KOPT-K1 (cell line): Measurements from ENCODE around the gene PRAMEF12.
"Not testable (repeated sequence)": the region's sequence is repeated elsewhere in the genome, so short reads cannot be mapped to it uniquely, and the experiment has no call there.

Source experiments
- H3K27ac ChIP-seq: fragments of 200-600 bp; sonication (generic); 2 replicates; pipeline ENCODE4 v1.5.1; 2016; ENCODE audit warnings: antibody characterized with exemption, mild to moderate bottlenecking, low read depth, low read length; ENCODE audit not compliant: poor library complexity, severe bottlenecking
- H3K36me3 ChIP-seq: fragments of 200-600 bp; sonication (generic); 2 replicates; pipeline ENCODE4 v1.5.1; 2017; ENCODE audit warnings: antibody characterized with exemption, mild to moderate bottlenecking, low read length, moderate library complexity; ENCODE audit not compliant: insufficient read depth
- H3K9me3 ChIP-seq: fragments of 200-600 bp; sonication (generic); 2 replicates; pipeline ENCODE4 v1.5.1; 2017; ENCODE audit warnings: antibody characterized with exemption, low read length, mild to moderate bottlenecking; ENCODE audit not compliant: insufficient read depth, poor library complexity, severe bottlenecking

Gene PRAMEF12

DNA sequence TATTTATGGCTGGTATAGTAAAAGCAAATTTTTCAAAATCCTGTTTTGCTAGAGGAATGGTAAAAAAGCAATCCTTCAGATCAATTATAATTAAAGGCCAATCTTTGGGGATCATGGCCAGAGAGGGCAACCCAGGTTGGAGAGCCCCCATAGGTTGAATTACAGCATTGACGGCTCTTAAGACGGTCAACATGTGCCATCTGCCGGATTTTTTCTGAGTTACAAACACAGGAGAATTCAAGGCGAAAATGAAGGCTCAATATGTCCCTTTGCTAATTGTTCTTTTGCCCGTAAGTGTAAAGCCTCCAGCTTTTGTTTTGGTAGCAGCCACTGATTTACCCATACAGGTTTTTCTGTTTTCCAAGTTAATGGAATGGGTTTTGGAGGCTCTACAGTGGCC lies 8.0 kb downstream of the PRAMEF12 start:
- not testable (repeated sequence) for H3K36me3 ChIP-seq
- H3K9me3 ChIP-seq = peaks cover 17% of the 10 kb centered on the region

DNA sequence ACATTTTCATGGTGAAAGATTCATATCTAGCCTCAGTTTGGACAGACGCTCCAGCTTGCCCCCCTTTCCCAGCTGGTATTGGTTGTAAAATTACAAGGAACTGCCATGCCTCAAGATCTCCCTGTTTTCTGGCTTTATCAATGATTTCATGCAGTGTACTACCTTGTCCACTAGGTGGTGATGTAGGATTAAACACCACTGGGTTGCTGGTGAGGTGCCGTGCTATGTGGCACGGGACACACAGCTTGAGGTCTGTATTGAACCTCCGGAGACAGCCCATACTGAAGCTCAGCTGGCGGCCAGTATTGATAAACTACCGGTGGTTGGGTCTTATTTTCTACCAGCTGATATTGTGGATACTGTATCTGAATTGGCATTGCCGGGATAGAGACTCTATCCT lies 10.2 kb downstream of the PRAMEF12 start:
- H3K9me3 ChIP-seq = peaks cover 17% of the 10 kb centered on the region
- not testable (repeated sequence) for H3K36me3 ChIP-seq, H3K27ac ChIP-seq

More for the DNA sequence above, 8.0 kb downstream of the PRAMEF12 start:
- H3K27ac ChIP-seq = not testable (repeated sequence)

DNA sequence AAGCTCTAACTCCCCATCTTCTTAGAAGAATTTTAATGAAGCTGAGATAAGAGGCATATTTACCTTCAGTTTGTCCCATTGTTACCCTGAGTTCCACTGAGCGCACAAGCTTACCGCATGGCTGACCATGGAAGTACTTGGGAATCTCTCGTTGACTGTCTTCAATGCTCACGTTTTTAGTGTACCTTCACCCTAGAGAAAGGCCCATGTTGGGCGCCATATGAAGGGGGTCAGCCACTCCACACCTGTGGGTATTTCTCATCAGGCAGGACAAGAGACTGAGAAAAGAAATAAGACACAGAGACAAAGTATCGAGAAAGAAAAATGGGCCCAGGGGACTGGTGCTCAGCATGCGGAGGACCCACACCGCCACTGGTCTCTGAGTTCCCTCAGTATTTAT lies 11.2 kb downstream of the PRAMEF12 start:
- H3K9me3 ChIP-seq = peaks cover 17% of the 10 kb centered on the region
- H3K27ac ChIP-seq, H3K36me3 ChIP-seq: not testable (repeated sequence)

DNA sequence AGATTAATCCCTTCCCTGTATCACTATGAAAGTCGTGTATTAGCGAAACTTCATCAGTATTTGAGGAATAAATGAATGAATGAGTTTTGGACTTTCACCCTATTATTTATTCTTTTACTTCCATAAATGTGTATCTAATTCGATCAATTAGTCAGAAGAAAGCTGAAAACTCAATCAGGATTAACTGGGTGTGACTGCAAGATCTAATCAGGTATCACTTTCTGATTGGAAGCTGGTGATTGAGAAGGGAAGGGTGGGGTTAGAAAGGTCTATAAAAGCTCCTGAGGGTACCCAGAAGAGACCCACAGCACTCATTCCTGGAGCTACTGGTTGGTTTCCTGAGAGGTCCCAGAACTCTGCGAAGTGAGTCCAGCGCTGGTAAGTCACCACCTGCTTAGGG lies 17.6 kb downstream of the PRAMEF12 start, which contains the start of gene PRAMEF1:
TSS of gene PRAMEF1 (plus strand) at position 301 of the 400 bp plus-strand sequence. CDS start 1,831 bp downstream, outside the sequence.
- H3K27ac ChIP-seq, H3K36me3 ChIP-seq, H3K9me3 ChIP-seq: not testable (repeated sequence)

DNA sequence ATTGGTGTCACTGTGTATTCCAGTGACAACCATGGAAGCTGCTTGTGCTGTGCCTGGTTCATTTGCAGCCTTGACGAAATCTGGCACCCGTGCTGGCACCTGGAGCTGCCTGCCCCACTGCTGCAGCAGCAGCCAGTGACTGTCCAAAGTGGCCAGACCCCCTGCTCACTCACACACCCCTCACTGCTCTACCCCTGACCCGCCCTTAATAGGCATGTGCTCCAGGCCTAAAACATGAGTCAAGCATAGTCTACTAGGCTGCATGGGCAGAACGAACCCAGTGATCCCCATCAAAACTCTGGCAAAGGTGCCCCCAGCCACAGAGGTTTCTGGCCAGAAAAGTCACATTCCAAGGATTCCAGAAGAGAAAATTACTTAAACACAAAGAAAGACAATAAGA lies 25.4 kb downstream of the PRAMEF12 start:
- H3K9me3 ChIP-seq = no peaks in the 10 kb centered on the region
- H3K36me3 ChIP-seq = no peaks in the 10 kb centered on the region
- no peak overlapping the region for H3K27ac ChIP-seq

DNA sequence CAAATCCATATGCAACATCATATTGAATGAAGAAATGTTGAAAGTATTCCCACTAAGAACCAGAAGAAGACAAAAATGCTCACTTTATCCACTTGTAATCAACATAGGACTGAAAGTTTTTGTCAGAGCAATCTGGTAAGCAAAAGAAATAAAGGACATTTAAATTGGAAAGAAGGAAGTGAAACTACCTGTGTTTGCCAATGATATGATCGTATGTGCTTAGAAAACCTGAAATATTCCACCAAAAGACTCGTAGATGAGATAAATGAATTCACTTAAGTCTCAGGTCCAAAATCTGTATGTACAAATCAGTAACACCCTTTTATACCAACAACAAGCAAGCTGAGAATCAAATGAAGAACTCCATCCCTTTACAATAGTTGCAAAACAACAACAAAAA lies 26.2 kb downstream of the PRAMEF12 start:
- Histone ChIP-seq H3K9me3 (no peaks in the 10 kb centered on the region), H3K36me3 (no peaks in the 10 kb centered on the region), H3K27ac (no peak overlapping the region)

DNA sequence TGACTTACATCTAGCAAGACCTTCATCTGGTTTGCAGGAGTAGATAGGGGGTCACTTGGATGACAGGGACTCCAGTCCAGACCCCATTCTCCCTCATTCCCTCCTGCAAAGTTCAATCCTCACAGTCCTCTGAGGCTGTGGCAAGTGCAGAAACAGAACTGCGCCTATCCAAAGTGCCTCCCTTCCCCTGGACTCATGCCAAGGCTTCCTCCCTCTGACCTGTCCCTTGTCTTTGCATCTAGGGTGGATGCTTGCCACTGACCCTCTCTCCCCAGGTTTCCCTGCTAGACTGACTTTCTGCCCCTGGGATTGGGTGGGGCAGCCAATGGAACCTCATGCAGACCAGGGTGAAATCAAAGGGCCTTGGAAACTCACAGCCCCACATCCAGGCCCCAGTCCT lies 36.4 kb downstream of the PRAMEF12 start:
- no peaks in the 10 kb centered on the region for H3K36me3 ChIP-seq
- peaks cover 4% of the 10 kb centered on the region for H3K9me3 ChIP-seq
- no peak overlapping the region for H3K27ac ChIP-seq

DNA sequence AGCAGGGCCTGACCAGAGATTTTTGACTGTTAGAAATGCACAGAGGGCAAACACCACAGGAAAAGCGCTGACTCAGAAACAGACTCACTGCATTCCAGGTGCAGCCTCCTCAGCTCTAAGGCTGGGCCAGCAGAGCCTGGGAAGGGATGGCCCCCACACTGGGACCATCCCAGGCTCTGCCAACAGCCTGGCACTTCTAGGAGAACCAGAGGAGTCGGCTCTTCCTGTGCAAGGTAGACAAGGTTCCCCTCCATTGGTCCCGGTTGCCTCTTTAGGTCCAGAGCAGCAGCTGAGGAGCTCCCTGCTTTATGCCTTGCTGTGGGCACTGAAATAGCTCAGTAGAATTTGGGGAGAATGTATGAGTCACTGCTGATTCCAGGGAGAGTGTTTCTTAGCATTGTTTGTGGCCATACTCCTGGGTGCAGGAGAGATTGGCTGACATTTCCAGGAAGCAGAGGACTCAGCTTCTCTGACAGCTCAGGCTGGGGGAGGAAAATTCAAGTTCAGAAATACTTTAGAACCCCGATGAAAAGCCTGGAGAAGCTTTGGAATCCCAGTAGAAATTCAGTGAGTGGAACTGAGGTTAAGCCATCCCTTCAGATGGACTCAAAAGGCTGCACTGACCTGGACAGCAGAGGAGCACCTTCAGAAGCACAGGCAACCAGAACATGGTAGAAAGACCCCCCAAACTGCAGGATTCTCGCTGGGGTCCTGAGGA lies 37.3 kb downstream of the PRAMEF12 start:
- Histone ChIP-seq H3K9me3 (no peaks in the 10 kb centered on the region), H3K27ac (no peak overlapping the region), H3K36me3 (no peaks in the 10 kb centered on the region)

DNA sequence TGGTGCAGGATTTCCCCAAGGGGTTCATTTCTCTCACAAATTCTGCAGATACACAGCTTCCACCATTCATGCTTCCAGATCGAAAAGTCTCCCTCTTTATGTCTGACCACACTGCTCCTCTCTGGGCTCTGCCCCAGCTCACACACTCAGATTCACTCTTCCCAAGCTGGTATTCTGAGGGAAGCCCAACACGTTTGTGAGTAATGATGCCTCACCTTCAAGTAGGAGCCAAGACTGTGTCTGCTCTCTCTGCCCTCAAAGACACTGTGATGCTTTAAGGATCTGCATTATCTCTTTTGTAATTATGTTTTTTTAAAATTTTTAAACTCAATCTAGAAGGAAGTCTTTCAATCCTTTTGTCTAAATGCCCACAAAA lies 37.9 kb downstream of the PRAMEF12 start:
- Histone ChIP-seq H3K36me3 (no peaks in the 10 kb centered on the region), H3K9me3 (no peaks in the 10 kb centered on the region), H3K27ac (no peak overlapping the region)

DNA sequence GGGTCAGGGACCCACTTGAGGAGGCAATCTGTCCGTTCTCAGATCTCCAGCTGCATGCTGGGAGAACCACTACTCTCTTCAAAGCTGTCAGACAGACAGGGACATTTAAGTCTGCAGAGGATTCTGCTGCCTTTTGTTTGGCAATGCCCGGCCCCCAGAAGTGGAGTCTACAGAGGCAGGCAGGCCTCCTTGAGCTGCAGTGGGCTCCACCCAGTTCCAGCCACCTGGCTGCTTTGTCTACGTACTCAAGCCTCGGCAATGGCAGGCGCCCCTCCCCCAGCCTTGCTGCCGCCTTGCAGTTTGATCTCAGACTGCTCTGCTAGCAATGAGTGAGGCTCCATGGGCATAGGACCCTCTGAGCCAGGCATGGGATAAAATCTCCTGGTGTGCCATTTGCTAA lies 45.5 kb downstream of the PRAMEF12 start:
- not testable (repeated sequence) for H3K27ac ChIP-seq, H3K9me3 ChIP-seq, H3K36me3 ChIP-seq
